HG03354 (cell line): ENCODE measurements around the gene MSN.
"Not testable (repeated sequence)": the region's sequence is repeated elsewhere in the genome, so short reads cannot be mapped to it uniquely, and the experiment has no call there.

Experiments used
- ATAC-seq: cut with Tn5 transposase; IDR thresholded peaks from one replicate; pipeline ENCODE4 v1.9.1; 2021; ENCODE audit warnings: mild to moderate bottlenecking; ENCODE audit not compliant: unreplicated experiment, poor library complexity, severe bottlenecking

Gene MSN

DNA sequence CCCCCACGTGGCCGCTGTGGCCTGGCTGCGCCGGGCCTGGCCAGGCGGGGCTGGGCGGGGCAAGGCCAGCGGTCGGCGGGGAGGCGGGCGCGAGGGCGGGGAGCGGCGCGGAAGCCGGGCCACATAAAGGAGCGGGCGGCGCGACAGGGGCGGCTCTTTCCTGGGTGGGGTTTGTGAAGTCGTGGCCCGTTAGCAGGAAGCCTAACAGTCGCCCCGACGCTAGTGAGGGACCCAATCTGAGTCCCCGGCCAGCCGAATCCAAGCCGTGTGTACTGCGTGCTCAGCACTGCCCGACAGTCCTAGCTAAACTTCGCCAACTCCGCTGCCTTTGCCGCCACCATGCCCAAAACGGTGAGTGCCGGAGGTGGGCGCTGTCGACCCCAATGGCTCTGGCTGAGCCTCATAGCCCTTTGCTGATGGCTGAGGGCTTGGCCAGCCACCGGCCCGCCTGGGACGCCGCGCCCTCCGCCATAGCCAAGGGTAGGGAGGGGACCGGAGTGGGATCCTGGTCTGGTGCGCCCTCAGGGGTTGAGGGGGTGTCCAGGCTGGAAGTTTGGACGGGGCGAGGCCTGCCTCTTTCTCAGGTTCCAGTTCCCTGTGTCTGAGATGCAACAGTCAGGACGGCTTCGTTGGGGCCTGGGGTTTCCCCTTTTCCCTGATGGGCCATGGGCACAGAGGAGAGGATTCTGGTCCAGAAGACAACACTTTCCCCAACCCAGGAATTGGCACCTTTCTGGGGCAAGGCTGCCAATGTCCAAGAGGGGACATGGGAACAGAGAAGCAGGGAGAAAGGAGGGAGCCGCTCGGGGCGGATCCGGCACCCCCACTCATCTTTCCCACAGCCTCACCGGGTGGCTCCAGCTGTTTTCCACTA, at the start of gene MSN:
Gene MSN, plus strand, starts transcription at position 152 of the 874 bp plus-strand sequence. Its CDS starts 188 bp downstream, at position 340.
- peak; percentile 76 for ATAC-seq

GRCh38 chrX:65620096-65620705, 47.3 kb upstream of the MSN start:
- ATAC-seq: not testable (repeated sequence)

GRCh38 chrX:65630771-65631170, 36.7 kb upstream of the MSN start:
- ATAC-seq: no peak

GRCh38 chrX:65633826-65634225, 33.6 kb upstream of the MSN start:
- ATAC-seq: no peak

DNA sequence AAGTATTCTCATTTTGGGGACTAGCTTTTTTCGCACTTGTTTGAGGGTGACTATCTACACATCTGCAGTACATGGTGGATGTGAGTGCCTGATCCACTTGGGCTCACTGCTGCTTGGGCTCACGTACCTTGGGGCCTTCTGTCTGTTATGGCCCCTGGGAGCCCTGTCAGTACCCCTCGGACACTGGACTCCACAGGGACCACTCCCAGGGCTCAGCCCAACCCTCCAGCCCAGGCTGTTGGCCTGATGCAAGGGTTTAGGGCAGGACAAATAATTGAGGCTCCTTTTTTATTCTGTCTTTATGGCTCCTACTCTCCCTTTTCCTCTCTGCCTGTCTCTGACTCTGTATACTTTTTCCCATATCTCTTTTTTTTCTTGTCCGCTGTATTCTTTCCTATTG, 32.7 kb upstream of the MSN start:
- no peak for ATAC-seq

DNA sequence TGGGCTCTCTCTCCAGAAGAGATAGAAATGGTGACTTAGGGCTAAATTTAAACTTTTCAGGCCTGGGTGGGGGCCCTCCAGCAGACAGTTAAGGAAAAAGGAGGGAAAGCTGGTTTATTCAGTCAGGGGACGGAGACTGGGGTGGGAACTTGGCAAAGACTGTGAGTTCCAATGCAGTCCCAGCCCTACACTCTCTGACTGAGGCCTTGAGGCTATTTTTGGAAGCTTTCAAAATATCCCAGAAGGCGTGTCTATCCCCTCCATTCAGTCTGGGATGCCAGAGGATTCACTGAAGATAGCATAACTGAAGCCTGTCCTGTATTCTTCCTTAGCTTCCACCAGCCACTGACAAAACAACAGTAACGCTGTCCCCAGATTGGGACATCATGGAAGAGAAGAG, 32.1 kb upstream of the MSN start:
- no peak for ATAC-seq

GRCh38 chrX:65635822-65636221, 31.6 kb upstream of the MSN start:
- ATAC-seq: no peak

DNA sequence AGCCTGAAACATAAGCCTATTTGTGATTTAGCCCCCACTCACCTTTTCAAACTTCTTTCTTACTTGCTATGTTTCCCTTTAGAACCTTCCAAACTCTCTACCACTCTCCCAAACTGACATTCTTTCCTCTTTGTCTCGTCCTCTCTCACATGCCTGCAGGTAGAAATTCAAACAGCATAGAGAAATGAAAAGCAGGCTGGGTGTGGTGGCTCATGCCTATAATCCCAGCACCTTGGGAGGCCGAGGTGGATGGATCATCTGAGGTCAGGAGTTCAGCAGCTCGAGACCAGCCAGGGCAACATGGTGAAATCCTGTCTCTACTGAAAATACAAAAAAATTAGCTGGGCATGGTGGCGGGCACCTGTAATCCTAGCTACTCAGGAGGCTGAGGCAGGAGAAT, 31.2 kb upstream of the MSN start:
- ATAC-seq: not testable (repeated sequence)

DNA sequence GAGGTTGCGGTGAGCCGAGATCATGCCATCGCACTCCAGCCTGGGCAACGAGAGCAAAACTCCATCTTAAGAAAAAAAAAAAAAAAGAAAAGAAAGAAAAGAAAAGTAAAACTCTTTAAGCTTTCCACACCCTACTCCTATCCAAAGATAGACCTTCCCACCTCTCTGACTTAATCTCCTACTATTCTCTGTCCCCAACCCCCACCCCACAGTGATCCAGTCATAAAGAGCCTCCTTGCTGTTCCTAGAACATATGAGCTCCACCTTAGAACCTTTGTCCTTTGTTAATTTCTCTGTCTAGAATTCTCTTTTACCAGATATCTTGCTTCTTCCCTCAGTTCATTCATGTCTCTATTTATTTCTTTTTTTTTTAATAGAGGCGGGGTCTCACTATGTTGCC, 30.1 kb upstream of the MSN start:
- no peak for ATAC-seq

DNA sequence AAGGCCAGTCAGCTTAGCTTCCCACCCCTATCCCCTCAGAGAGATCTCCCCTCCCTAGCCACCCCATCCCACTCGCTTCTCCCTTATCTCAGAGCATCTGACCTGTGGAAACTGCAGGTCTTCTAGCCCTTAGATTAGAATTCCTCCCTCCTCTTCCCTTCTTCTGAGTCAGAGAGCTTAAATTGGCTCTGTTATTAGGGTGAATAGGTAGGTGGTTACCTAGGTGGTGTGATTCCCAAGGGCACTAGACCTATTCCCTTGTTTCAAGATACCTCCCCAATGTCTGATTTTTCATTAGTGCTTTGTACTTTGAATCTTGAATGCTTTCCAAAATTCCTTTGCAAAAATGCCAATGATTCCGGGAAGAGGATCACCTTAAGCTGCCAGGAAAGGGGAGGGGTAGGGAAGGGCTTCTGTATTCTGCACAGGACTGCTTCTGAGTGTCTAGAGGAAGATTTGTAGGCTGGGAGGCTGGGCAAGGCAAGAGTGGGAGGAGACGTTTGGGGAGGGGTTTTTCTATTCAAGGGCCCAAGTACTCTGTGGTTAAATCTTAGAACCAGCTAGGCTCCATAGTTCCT, 24.5 kb upstream of the MSN start:
- no peak for ATAC-seq

GRCh38 chrX:65643531-65644052, 23.9 kb upstream of the MSN start:
- no peak for ATAC-seq

GRCh38 chrX:65644621-65645289, 22.7 kb upstream of the MSN start:
- ATAC-seq: no peak

DNA sequence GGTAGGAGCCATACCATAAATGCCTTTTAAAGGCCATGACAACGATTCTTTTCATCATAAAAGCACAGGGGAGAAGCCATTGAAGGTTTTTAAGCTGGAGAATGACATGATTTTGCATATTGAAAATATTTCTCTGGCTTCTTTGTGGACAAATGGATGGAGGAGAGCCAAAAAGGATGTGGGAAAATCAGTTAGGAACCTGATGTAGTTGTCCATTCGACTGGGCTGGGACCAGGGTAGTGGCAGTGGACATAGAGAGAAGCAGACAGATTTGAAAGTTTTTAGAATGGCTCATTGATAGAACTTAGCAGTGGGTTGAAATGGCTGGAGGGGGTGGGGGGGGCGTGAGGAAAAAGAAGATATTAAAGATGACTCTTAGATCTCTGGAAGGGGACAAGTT, 19.7 kb upstream of the MSN start:
- ATAC-seq: no peak

DNA sequence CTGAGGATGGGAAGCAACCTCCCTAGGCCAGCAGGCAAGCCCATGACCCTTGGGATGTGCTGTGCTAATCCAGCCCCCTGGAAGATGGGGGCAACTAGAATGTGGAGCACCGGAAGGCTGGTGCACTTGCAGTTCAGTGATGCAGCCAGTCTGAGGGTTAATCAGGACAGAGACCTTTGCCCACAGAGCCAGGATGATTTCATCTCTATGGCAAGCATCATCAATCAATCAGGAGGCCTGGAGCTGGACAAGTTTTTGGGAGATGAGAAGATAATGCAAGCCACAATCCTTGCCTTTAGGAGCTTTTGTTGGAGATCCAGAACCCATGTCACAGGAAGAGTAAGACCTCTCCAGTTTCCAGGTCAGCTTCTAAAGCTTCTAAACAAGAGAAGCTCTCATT, 15.4 kb upstream of the MSN start:
- ATAC-seq: no peak

- ATAC-seq: not testable (repeated sequence)
Measured at GRCh38 chrX:65657009-65657441, 10.4 kb upstream of the MSN start.

GRCh38 chrX:65657659-65658058, 9.8 kb upstream of the MSN start:
- ATAC-seq: no peak

GRCh38 chrX:65658229-65658628, 9.2 kb upstream of the MSN start:
- ATAC-seq: no peak

DNA sequence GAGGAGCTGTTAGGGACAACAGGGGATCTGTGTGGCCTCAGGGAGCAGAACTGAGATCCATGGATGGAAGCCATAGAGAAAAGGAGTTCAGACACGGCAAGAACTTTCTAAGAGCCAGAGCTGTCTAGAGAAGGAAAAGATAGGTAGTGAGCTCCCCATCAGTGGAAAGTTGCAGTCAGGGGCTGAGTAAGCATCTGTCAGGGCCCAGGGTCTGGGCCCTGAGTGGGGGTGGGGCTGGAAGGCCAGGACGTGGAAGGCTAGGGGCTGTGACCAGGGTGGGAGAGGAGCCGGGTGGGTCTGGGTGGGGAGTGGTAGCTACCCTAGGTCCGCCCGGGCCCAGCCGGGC, 324 bp upstream of the MSN start:
- no peak for ATAC-seq

GRCh38 chrX:65668377-65669310, 1.2 kb downstream of the MSN start:
- ATAC-seq: peak; percentile 35
